GM21576 (cell line): ENCODE data around the gene ZNF724.
"Not testable (repeated sequence)": the region's sequence is repeated elsewhere in the genome, so short reads cannot be mapped to it uniquely, and the experiment has no call there.

Source experiments
- ATAC-seq: cut with Tn5 transposase; IDR thresholded peaks from one replicate; pipeline ENCODE4 v1.9.1; 2021; ENCODE audit warnings: mild to moderate bottlenecking, moderate library complexity; ENCODE audit not compliant: unreplicated experiment

Gene ZNF724

DNA sequence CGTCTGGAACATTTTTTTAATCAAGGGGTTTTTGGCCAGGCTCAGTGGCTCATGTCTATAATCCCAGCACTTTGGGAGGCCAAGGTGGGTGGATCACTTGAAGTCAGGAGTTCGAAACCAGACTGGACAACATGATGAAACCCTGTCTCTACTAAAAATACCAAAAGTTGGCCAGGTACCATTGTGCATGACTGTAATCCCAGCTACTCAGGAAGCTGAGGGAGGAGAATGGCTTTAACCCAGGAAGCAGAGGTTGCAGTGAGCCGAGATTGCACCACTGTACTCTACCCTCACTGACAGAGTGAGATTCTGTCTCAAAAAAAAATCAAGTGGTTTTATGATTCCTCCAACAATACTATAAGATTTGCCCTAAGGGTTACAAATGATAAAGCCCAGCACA lies 3.1 kb upstream of the ZNF724 start:
- not testable (repeated sequence) for ATAC-seq

DNA sequence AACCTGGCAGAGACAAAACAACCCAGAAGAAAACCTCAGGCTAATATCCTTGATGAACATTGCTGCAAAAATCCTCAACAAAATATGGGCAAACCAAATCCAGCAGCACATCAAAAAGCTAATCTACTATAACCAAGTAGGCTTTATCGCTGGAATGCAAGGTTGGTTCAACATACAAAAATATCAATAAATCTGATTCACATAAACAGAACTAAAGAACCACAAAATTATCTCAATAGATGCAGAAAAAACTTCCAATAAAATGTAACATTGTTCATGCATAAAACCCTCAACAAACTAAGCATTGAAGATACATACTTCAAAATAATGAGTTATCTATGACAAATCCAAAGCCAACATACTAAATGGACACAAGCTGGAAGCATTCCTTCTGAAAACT lies 8.8 kb downstream of the ZNF724 start:
- ATAC-seq: no peak

DNA sequence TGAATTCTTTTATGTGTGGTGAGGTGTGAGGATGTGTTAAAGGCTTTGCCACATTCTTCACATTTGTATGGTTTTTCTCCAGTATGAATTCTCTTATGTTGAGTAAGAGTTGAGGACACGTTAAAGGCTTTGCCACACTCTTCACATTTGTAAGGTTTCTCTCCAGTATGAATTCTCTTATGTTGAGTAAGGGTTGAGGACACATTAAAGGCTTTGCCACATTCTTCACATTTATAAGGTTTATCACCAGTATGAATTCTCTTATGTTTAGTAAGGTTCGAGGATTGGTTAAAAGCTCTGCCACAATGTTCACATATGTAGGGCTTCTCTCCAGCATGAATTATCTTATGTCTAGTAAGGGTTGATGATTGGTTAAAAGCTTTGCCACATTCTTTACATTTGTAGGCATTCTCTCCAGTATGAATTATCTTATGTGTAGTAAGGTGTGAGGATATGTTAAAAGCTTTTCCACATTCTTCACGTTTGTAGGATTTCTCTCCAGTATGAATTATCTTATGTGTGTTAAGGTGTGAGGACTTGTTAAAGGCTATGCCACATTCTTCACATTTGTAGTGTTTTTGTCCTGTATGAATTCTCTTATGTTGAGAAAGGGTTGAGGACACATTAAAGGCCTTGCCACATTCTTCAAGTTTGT lies 27.1 kb downstream of the ZNF724 start:
- no peak for ATAC-seq

DNA sequence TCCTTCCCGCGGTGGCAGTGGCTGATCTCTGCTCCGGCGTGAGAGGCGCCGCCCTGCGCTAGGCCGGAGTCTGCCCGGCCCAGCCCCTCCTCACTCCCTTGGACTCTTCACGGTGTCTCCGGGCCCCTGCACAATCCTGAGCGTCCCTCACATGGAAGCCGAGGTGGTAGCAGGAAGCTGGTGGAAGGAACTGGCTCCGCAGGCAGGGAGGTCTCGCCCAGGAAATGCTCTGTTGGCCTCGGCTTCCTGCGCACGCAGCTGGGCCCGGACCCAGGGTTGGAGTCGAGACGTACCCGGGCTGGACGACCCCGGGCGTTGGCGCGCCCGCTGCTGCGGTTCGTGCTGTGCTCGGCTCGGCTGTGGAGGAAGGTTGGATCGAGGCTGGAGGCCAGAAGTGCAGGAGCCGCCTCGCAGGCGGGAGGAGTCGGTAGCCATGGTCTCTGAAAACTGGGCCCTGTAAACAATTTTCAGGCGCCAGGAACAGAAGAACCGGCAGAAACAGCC lies 46.3 kb downstream of the ZNF724 start:
- ATAC-seq: no peak

DNA sequence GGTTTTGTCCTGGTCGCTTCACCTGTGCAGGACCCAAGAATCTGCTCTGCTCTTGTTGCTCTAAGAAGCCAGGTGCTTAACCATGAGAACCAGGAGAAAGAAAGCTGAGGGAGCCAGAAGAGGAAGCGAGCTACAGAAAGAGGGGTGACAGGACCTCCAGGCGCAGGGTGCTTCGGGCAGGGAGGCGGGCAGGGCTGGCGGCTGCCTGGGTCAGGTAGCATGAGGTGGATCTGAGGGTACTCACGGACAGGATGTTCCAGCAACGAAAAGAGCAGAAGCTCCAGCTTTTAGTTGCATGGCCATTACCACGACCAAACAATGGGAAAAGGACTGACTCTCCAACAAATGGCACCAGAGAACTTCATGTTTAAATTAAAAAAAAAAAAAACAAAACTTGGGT lies 59.9 kb downstream of the ZNF724 start:
- ATAC-seq: no peak

DNA sequence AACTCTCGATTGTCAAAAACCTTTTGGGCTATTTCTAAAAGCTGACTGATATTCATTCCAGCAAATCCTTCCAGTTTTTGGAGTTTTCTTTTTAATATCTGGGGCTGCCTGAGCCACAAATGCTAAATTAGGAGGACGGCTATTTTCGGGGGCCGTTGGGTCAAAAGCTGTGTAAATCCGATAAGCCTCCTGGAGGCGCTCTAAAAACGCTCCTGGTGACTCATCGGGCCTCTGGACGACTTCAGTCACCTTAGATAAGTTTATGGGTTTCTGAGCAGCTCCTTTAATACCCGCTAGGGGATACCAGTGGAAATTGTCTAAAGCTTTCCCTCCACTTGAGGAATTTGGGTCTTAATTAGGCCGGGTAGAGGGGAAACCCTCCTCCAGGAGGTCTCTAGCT lies 66.9 kb downstream of the ZNF724 start:
- no peak for ATAC-seq
